OCI-LY1 (cell line): ENCODE results near the gene PFKFB1.

Experiments
- H2AFZ ChIP-seq: fragments of 200-600 bp; sonication (generic), shearing (Covaris generic); 2 replicates; pipeline ENCODE4 v1.6.0; 2014; ENCODE audit warnings: antibody characterized with exemption, mild to moderate bottlenecking, low read length
- H3F3A ChIP-seq: fragments of 200-600 bp; sonication (generic), shearing (Covaris generic); 2 replicates; pipeline ENCODE4 v1.6.0; 2014; ENCODE audit warnings: mild to moderate bottlenecking, antibody characterized with exemption, low read length, moderate library complexity; ENCODE audit not compliant: insufficient read depth
- H3K27ac ChIP-seq: fragments of 200-600 bp; sonication (generic); 2 replicates; pipeline ENCODE4 v1.5.1; 2014; ENCODE audit warnings: low read length, mixed run types, mild to moderate bottlenecking, low read depth; ENCODE audit not compliant: poor library complexity, severe bottlenecking
- H3K27me3 ChIP-seq: fragments of 200-600 bp; sonication (generic); 2 replicates; pipeline ENCODE4 v1.6.0; 2014; ENCODE audit warnings: antibody characterized with exemption, mild to moderate bottlenecking, low read length, moderate library complexity; ENCODE audit not compliant: insufficient read depth
- H3K36me3 ChIP-seq: fragments of 200-600 bp; sonication (generic); 2 replicates; pipeline ENCODE4 v1.6.1; 2014; ENCODE audit warnings: mild to moderate bottlenecking, antibody characterized with exemption, low read length, moderate library complexity, mixed read lengths; ENCODE audit not compliant: insufficient read depth
- H3K4me1 ChIP-seq: fragments of 200-600 bp; sonication (generic); 2 replicates; pipeline ENCODE4 v1.5.1; 2014; ENCODE audit warnings: mild to moderate bottlenecking, low read length, moderate library complexity; ENCODE audit not compliant: insufficient read depth, severe bottlenecking
- H3K4me2 ChIP-seq: fragments of 200-600 bp; sonication (generic), shearing (Covaris generic); 2 replicates; pipeline ENCODE4 v1.6.1; 2014; ENCODE audit warnings: low read length
- H3K4me3 ChIP-seq: fragments of 200-600 bp; sonication (generic); 2 replicates; pipeline ENCODE4 v1.5.1; 2014; ENCODE audit warnings: low read length, low read depth, mild to moderate bottlenecking, mixed read lengths; ENCODE audit not compliant: poor library complexity, severe bottlenecking
- H3K79me2 ChIP-seq: fragments of 200-600 bp; shearing (Covaris generic); 2 replicates; pipeline ENCODE4 v1.6.1; 2016; ENCODE audit warnings: mixed run types, low read length, mixed read lengths; ENCODE audit not compliant: insufficient read depth
- H3K9ac ChIP-seq: fragments of 200-600 bp; sonication (generic), shearing (Covaris generic); 2 replicates; pipeline ENCODE4 v1.6.1; 2014; ENCODE audit warnings: mild to moderate bottlenecking, low read length, mixed read lengths
- H3K9me2 ChIP-seq: fragments of 200-600 bp; sonication (generic), shearing (Covaris generic); 2 replicates; pipeline ENCODE4 v1.6.1; 2014; ENCODE audit warnings: low read depth, mild to moderate bottlenecking, low read length, mixed read lengths
- H3K9me3 ChIP-seq: fragments of 200-600 bp; shearing (Covaris generic); 2 replicates; pipeline ENCODE4 v1.6.1; 2014; ENCODE audit warnings: low read length, mixed read lengths
- H4K20me1 ChIP-seq: fragments of 200-600 bp; sonication (generic), shearing (Covaris generic); 2 replicates; pipeline ENCODE4 v1.6.0; 2016; ENCODE audit warnings: mild to moderate bottlenecking, low read length; ENCODE audit not compliant: insufficient read depth
- EZH2 ChIP-seq: fragments of 200-600 bp; sonication (generic), shearing (Covaris generic); IDR thresholded peaks from 2 replicates; pipeline ENCODE4 v1.8.0; 2017; ENCODE audit warnings: borderline replicate concordance, mixed run types, mild to moderate bottlenecking, antibody characterized with exemption, low read length, moderate library complexity, mixed read lengths
- TF ChIP-seq, protein P1 (sequence below): fragments of 200-600 bp; sonication (generic), shearing (Covaris generic); IDR thresholded peaks from 2 replicates; pipeline ENCODE4 v1.5.1; 2017; ENCODE audit warnings: mild to moderate bottlenecking, antibody characterized with exemption, low read length, moderate library complexity, mixed read lengths

Gene PFKFB1

GRCh38 chrX:54921427-54922021 is 72.5 kb downstream of the PFKFB1 start:
- no peaks in the 10 kb centered on the region for H3K9me2 ChIP-seq
- H3K9ac ChIP-seq, result peak overlapping the region; percentile 72
- no peaks in the 10 kb centered on the region for H3K79me2 ChIP-seq
- peak overlapping the region; percentile 87 for H3K4me3 ChIP-seq
- H3K27ac ChIP-seq, result no peak overlapping the region
- no peak for TF ChIP-seq EZH2
- TF ChIP-seq, protein P1, sequence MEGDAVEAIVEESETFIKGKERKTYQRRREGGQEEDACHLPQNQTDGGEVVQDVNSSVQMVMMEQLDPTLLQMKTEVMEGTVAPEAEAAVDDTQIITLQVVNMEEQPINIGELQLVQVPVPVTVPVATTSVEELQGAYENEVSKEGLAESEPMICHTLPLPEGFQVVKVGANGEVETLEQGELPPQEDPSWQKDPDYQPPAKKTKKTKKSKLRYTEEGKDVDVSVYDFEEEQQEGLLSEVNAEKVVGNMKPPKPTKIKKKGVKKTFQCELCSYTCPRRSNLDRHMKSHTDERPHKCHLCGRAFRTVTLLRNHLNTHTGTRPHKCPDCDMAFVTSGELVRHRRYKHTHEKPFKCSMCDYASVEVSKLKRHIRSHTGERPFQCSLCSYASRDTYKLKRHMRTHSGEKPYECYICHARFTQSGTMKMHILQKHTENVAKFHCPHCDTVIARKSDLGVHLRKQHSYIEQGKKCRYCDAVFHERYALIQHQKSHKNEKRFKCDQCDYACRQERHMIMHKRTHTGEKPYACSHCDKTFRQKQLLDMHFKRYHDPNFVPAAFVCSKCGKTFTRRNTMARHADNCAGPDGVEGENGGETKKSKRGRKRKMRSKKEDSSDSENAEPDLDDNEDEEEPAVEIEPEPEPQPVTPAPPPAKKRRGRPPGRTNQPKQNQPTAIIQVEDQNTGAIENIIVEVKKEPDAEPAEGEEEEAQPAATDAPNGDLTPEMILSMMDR, result no peak
- peak overlapping the region; percentile 98 for H3K4me2 ChIP-seq
- no peaks in the 10 kb centered on the region for H3K9me3 ChIP-seq
- no peak overlapping the region for H2AFZ ChIP-seq
- H3F3A ChIP-seq, result no peaks in the 10 kb centered on the region
- no peaks in the 10 kb centered on the region for H3K4me1 ChIP-seq
- no peaks in the 10 kb centered on the region for H3K36me3 ChIP-seq
- H4K20me1 ChIP-seq, result no peaks in the 10 kb centered on the region
- no peaks in the 10 kb centered on the region for H3K27me3 ChIP-seq

DNA sequence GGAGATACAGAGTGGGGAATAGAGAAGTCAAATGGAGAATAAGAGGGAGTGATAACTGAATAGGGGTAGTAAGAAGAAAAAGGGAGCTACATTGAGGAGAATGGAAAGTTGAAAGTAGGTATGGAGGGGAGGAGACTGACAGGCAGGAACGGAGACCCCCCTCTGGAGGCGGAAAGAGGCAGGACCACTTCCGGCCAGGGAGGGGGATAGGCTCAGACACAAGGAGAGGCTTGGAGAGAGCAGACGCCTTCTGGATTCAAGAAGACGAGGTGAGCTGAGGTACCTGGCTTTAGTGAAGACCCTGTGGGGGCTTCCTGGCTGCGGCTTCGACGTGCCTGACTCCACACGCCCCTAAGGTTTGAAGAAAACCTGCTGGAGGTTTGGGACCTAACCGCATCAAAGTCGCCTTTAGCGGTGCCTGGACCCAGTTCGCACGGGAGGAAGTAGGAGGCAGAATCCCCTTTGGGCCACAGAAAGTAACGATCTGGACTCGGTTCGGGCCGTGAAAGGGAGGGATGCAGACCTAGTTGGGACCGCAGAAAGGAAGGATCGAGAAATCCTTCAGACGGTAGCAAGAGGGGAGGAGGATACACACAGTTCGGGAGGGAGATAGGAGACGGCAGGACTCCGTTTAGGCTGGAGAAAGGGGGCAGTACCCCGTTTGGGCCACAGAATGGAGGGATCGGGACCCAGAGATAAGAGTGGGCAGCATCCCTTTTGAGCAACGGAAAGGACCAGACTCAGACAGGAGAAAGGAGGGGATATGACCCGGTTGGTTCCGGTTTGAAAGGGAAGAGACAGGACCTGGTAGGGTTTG is 73.2 kb downstream of the PFKFB1 start, which contains the start of gene TRO:
TRO (plus strand) TSS at position 215 of the 817 bp plus-strand sequence. CDS start 1,423 bp downstream, outside the sequence.
- Histone ChIP-seq H3K27me3 (no peaks in the 10 kb centered on the region), H3F3A (no peaks in the 10 kb centered on the region), H2AFZ (no peak within 1 kb of the TSS; the same call in 1 of the 2 replicates), H4K20me1 (no peaks in the 10 kb centered on the region), H3K4me1 (no peaks in the 10 kb centered on the region), H3K4me2 (peak within 1 kb of the TSS; percentile 98), H3K36me3 (no peaks in the 10 kb centered on the region), H3K9ac (peak within 1 kb of the TSS; percentile 72), H3K27ac (no peak within 1 kb of the TSS), H3K9me3 (no peaks in the 10 kb centered on the region), H3K79me2 (no peaks in the 10 kb centered on the region), H3K9me2 (no peaks in the 10 kb centered on the region), H3K4me3 (peak within 1 kb of the TSS; percentile 87)
- no peak for TF ChIP-seq EZH2
- TF ChIP-seq, protein P1, result no peak

DNA sequence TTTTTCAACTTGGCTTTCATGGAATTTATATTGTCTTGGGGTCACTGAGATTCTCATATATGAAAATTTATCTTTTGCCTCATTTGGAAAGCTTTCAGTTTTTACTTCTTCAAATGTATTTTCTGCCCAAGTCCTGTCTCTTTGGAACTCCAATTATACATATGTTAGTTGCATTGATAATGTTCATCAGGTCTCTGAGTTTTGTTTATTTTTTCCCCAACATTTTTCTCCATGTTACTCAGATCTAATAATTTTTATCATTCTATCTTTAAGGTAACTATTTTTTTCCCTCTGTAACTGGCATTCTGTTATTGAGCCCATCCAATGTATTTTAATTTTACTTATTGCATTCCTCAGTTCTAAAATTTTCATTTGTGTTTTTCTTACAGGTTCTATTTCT is 84.0 kb downstream of the PFKFB1 start:
- H3K36me3 ChIP-seq, result no peaks in the 10 kb centered on the region
- H3K4me1 ChIP-seq, result no peaks in the 10 kb centered on the region
- no peaks in the 10 kb centered on the region for H3K27me3 ChIP-seq
- no peak overlapping the region for H3K4me3 ChIP-seq
- no peak overlapping the region for H3K4me2 ChIP-seq
- H3K9me2 ChIP-seq, result no peaks in the 10 kb centered on the region
- no peak overlapping the region for H2AFZ ChIP-seq
- no peaks in the 10 kb centered on the region for H4K20me1 ChIP-seq
- H3K9me3 ChIP-seq, result no peaks in the 10 kb centered on the region
- no peak overlapping the region for H3K9ac ChIP-seq
- H3K27ac ChIP-seq, result no peak overlapping the region
- H3K79me2 ChIP-seq, result no peaks in the 10 kb centered on the region
- H3F3A ChIP-seq, result no peaks in the 10 kb centered on the region
- TF ChIP-seq, protein P1, result no peak
- TF ChIP-seq EZH2, result no peak
